ENCODE data around the gene DAP. TPM values are rescaled to one million over a fixed set of nuclear protein-coding genes. Genes with fewer than 3 reads are reported as not detected.
A peak's percentile ranks its signal among the peaks of the same experiment; 100 is the strongest.

The DAP gene
- total RNA-seq, 1 experiment from 2014 or later: 47.2 TPM

- WGBS (ENCODE audit: extremely low coverage, insufficient read length, low lambda C conversion rate): no CpG with 5 or more reads among the region's 2 CpGs
- H3K4me1 ChIP-seq (ENCODE audit: insufficient read depth, low read length): peaks cover 2% of the 10 kb centered on the region; the same call in 1 of the 2 replicates
- no peak overlapping the region for H2BK120ac ChIP-seq (ENCODE audit: low read depth, low read length, poor library complexity, severe bottlenecking)
- no peak overlapping the region for H3T11ph ChIP-seq (ENCODE audit: low read length)
- H3K36me3 Mint-ChIP-seq (ENCODE audit: insufficient read depth in 1 of 3, low read depth in 3 of 3): peaks cover 5 to 29% (median 17%) of the 10 kb centered on the region in 3 experiments; a peak in 6 of 7 replicates
- H4K20me1 ChIP-seq (ENCODE audit: control insufficient read depth, insufficient read depth, insufficient read length): peaks cover 2% of the 10 kb centered on the region
- no peak for DNase-seq
- no peak overlapping the region for H3K9ac ChIP-seq (ENCODE audit: extremely low read depth, insufficient read length, low read length)
- H2BK15ac ChIP-seq (ENCODE audit: low read depth, low read length): no peak overlapping the region
- no peak overlapping the region for H2BK12ac ChIP-seq (ENCODE audit: insufficient read length, low read depth, low read length)
- no peaks in the 10 kb centered on the region for H3K23me2 ChIP-seq (ENCODE audit: insufficient read length, low read depth, low read length, poor library complexity, severe bottlenecking)
- TF ChIP-seq CTCF (conservative IDR thresholded peaks at IDR 0.05): no peak
- no peaks in the 10 kb centered on the region for H3K27me3 Mint-ChIP-seq (ENCODE audit: low read depth)
- peaks cover 8 to 14% of the 10 kb centered on the region in 2 experiments; a peak in 3 of 4 replicates for H3K4me1 Mint-ChIP-seq
- H4K91ac ChIP-seq (ENCODE audit: insufficient read length, low read depth, low read length): no peak overlapping the region
- no peak overlapping the region; the same call in 1 of the 2 replicates for H3K14ac ChIP-seq (ENCODE audit: insufficient read depth, low read length)
- no peak overlapping the region for H3K4me2 ChIP-seq (ENCODE audit: insufficient read depth, insufficient read length, low read length)
- no peak overlapping the region for H3K4me3 Mint-ChIP-seq
- H4K8ac ChIP-seq (replicated peaks; ENCODE audit: insufficient read length, low read depth, low read length): no peak overlapping the region
- H2AK5ac ChIP-seq (ENCODE audit: insufficient read length, low read length): no peak overlapping the region
- H2BK20ac ChIP-seq (ENCODE audit: low read depth, low read length, poor library complexity, severe bottlenecking): no peak overlapping the region
- H3K9me3 Mint-ChIP-seq: no peaks in the 10 kb centered on the region
- no peaks in the 10 kb centered on the region for H3K9me3 ChIP-seq (ENCODE audit: control insufficient read depth, low read depth, low read length)
- H2BK5ac ChIP-seq (ENCODE audit: insufficient read length, low read length): no peak overlapping the region
- no peak overlapping the region for H3K4ac ChIP-seq (ENCODE audit: low read depth, low read length)
- no peak overlapping the region for H2AFZ ChIP-seq (ENCODE audit: low read length)
- H3K27ac ChIP-seq (ENCODE audit: insufficient read length, low read depth, low read length): no peak overlapping the region
- H3K27ac Mint-ChIP-seq: 0 out of 7 replicates have a peak overlapping the region, but pooled peaks of 1 of the 3 experiments have one; percentile 31
- no peak overlapping the region for H3K56ac ChIP-seq (ENCODE audit: insufficient read length, low read depth, low read length)
- H3K79me1 ChIP-seq (ENCODE audit: insufficient read depth, low read depth, low read length, poor library complexity, severe bottlenecking): peaks cover 4% of the 10 kb centered on the region
- H3K27me3 ChIP-seq (ENCODE audit: insufficient read depth, low read length): no peaks in the 10 kb centered on the region
- H3K18ac ChIP-seq (ENCODE audit: insufficient read length, low read depth, low read length): no peak overlapping the region
- no peaks in the 10 kb centered on the region for H3K79me2 ChIP-seq (ENCODE audit: insufficient read depth, low read length)
- H4K5ac ChIP-seq (ENCODE audit: insufficient read length, low read depth, low read length): no peak overlapping the region
- H3K23ac ChIP-seq (ENCODE audit: insufficient read length, low read depth, low read length): no peak overlapping the region
These were observed 8.6 kb downstream of the DAP start for GRCh38 chr5:10752451-10752850.

Data from H9 (cell line).